ENCODE data around the gene CRABP1. TPM values are rescaled to one million over a fixed set of nuclear protein-coding genes. Genes with fewer than 3 reads are reported as not detected.

Gene CRABP1
- total and polyA plus RNA-seq, 2 experiments from 2014 or later, result not detected

DNA sequence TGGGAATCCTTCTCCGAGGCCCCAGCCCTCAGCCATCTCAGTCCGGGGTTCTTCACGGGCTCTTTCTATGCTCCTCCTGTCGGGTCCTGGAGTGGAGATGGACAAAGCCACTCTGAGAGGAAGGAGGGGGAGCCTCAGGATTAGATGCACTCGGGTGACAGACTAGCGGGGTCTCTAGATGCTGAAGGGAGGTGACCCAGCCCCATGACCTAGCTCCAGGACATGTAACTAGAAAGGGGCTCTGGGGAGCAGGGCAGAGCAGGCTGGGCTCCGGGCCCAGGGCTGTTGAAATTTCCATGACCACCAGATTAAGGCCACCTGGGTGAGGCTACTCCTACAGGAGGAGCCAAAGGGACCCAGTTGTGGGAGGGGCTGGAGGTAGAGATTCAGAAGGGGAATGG lies 26.0 kb upstream of the CRABP1 start:
- no peak overlapping the region for H3K27ac ChIP-seq
- H3K9me2 ChIP-seq (ENCODE audit: insufficient read depth), result no peaks in the 10 kb centered on the region
- H3K4me2 ChIP-seq (ENCODE audit: unreplicated experiment), result no peak overlapping the region
- no peaks in the 10 kb centered on the region for H3K9me3 ChIP-seq (ENCODE audit: low read depth)
- H4K20me1 ChIP-seq (ENCODE audit: insufficient read depth), result no peaks in the 10 kb centered on the region
- TF ChIP-seq EZH2phosphoT487 (IDR thresholded peaks at IDR 0.05; ENCODE audit: insufficient read depth, low read depth), result no peak
- TF ChIP-seq EZH2 (IDR thresholded peaks at IDR 0.05; ENCODE audit: insufficient read depth, poor library complexity, severe bottlenecking), result no peak
- H3K36me3 ChIP-seq (ENCODE audit: low read depth), result no peaks in the 10 kb centered on the region
- no peaks in the 10 kb centered on the region for H3F3A ChIP-seq (ENCODE audit: insufficient read depth)
- H2AFZ ChIP-seq, result no peak overlapping the region
- H3K4me1 ChIP-seq (ENCODE audit: insufficient read depth), result no peaks in the 10 kb centered on the region
- no peak overlapping the region for H3K4me3 ChIP-seq
- in situ Hi-C loops (cut with MboI), result loop anchor here (5.0 kb wide), 1 partner anchor 113 kb away; no protein-coding TSS in a partner anchor
- DNase-seq, result no peak
- no peaks in the 10 kb centered on the region for H3K79me2 ChIP-seq (ENCODE audit: insufficient read depth)
- peaks cover 12% of the 10 kb centered on the region; the same call in 1 of the 2 replicates for H3K27me3 ChIP-seq (replicated peaks; ENCODE audit: insufficient read depth)
- 65 to 67% methylated on average over 7 of the region's 7 CpGs for WGBS, 2 experiments (ENCODE audit: low coverage in 1 of 2, low lambda C conversion rate in 2 of 2, missing lambda C conversion rate in 2 of 2)
- H3K9ac ChIP-seq, result no peak overlapping the region

DNA sequence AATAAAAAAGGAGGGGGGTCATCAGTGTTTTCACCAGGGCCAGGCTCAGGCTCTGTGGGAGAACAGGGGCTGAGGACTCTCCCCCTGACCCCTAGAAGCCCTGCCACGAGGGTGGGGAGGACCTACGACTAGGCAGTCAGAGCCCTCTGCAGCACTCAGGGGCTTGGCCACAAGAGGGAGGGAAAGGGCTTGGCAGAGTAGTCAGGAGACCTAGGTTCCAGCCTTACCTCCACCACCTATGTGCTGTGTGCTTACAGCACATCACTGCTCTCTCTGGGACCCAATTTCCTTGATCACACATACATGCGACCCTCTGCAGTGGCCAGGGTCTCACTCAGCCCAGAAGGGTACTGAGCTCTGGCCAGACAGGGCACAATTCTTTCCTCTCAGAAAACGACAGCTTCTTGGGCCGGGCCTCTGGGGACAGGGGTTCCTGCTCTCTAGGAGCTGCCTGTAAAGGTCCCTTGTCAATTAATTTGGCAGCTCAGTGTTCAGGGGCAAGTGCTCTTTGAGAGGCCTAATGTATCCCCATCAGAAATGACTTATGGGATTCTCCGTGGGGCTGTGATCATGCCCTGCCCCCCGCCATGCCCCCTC lies 24.4 kb upstream of the CRABP1 start:
- 51 to 62% methylated on average over 7 of the region's 7 CpGs for WGBS, 2 experiments (ENCODE audit: low coverage in 1 of 2, low lambda C conversion rate in 2 of 2, missing lambda C conversion rate in 2 of 2)
- in situ Hi-C loops (cut with MboI), result no loop called here
- H3K4me1 ChIP-seq (ENCODE audit: insufficient read depth), result no peaks in the 10 kb centered on the region
- no peak overlapping the region for H2AFZ ChIP-seq
- no peaks in the 10 kb centered on the region for H3K9me2 ChIP-seq (ENCODE audit: insufficient read depth)
- H3K4me3 ChIP-seq, result no peak overlapping the region
- no peaks in the 10 kb centered on the region for H3F3A ChIP-seq (ENCODE audit: insufficient read depth)
- no peak overlapping the region for H3K9ac ChIP-seq
- no peaks in the 10 kb centered on the region for H3K79me2 ChIP-seq (ENCODE audit: insufficient read depth)
- H3K27me3 ChIP-seq (replicated peaks; ENCODE audit: insufficient read depth), result peaks cover 11% of the 10 kb centered on the region; the same call in 1 of the 2 replicates
- H3K9me3 ChIP-seq (ENCODE audit: low read depth), result no peaks in the 10 kb centered on the region
- no peak overlapping the region for H3K4me2 ChIP-seq (ENCODE audit: unreplicated experiment)
- TF ChIP-seq EZH2 (IDR thresholded peaks at IDR 0.05; ENCODE audit: insufficient read depth, poor library complexity, severe bottlenecking) (no peak), EZH2phosphoT487 (IDR thresholded peaks at IDR 0.05; ENCODE audit: insufficient read depth, low read depth) (no peak)
- no peaks in the 10 kb centered on the region for H3K36me3 ChIP-seq (ENCODE audit: low read depth)
- no peaks in the 10 kb centered on the region for H4K20me1 ChIP-seq (ENCODE audit: insufficient read depth)
- no peak overlapping the region for H3K27ac ChIP-seq
- no peak for DNase-seq

DNA sequence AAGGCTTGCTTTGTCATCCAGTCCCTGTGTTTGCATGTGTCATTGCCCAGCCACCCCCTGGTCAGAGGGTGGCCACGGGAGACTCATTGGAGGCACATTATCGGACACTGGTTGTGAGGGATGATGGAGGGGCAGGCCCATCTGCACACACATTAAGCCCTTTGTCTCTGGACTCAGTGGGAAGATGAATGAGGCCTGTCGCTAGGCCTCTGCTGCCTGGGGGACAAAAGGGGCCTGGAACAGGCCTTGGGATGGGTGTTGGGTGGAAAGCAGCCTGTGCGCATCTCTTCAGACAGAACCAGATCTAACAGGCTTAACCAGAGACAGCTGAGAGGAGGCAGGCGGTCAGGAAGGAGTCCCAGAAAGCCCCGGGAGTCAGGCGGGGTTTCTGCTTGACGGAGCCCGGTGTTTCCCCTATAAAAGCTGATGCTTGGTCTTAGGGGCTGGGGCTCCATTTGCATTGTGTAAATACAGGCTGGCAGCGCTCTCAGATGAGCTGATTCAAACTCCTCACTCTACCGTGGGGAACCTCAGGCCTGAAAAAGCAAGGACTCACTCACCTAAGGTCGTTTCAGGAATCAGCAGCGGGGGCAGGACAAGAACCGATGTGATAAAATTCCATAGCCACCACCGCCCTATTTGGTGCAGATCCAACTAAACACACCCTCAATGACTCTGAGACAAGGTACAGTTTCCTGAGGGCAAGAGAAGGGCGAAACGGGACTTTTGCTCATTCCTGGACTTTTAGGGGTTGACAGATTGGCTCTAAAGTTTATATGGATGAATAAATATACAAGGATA lies 23.7 kb upstream of the CRABP1 start:
- H3K4me1 ChIP-seq (ENCODE audit: insufficient read depth), result no peaks in the 10 kb centered on the region
- no peak for DNase-seq
- no peak overlapping the region for H2AFZ ChIP-seq
- H3K9me3 ChIP-seq (ENCODE audit: low read depth), result no peaks in the 10 kb centered on the region
- no peaks in the 10 kb centered on the region for H3F3A ChIP-seq (ENCODE audit: insufficient read depth)
- no peaks in the 10 kb centered on the region for H3K9me2 ChIP-seq (ENCODE audit: insufficient read depth)
- H3K4me2 ChIP-seq (ENCODE audit: unreplicated experiment), result no peak overlapping the region
- in situ Hi-C loops (cut with MboI), result no loop called here
- no peaks in the 10 kb centered on the region for H4K20me1 ChIP-seq (ENCODE audit: insufficient read depth)
- WGBS, 2 experiments (ENCODE audit: low coverage in 1 of 2, low lambda C conversion rate in 2 of 2, missing lambda C conversion rate in 2 of 2), result 81 to 85% methylated on average over 17 of the region's 17 CpGs
- peaks cover 11% of the 10 kb centered on the region; the same call in 1 of the 2 replicates for H3K27me3 ChIP-seq (replicated peaks; ENCODE audit: insufficient read depth)
- no peak overlapping the region for H3K27ac ChIP-seq
- H3K9ac ChIP-seq, result no peak overlapping the region
- H3K79me2 ChIP-seq (ENCODE audit: insufficient read depth), result no peaks in the 10 kb centered on the region
- H3K4me3 ChIP-seq, result no peak overlapping the region
- TF ChIP-seq EZH2phosphoT487 (IDR thresholded peaks at IDR 0.05; ENCODE audit: insufficient read depth, low read depth), result no peak
- no peak for TF ChIP-seq EZH2 (IDR thresholded peaks at IDR 0.05; ENCODE audit: insufficient read depth, poor library complexity, severe bottlenecking)
- H3K36me3 ChIP-seq (ENCODE audit: low read depth), result no peaks in the 10 kb centered on the region

DNA sequence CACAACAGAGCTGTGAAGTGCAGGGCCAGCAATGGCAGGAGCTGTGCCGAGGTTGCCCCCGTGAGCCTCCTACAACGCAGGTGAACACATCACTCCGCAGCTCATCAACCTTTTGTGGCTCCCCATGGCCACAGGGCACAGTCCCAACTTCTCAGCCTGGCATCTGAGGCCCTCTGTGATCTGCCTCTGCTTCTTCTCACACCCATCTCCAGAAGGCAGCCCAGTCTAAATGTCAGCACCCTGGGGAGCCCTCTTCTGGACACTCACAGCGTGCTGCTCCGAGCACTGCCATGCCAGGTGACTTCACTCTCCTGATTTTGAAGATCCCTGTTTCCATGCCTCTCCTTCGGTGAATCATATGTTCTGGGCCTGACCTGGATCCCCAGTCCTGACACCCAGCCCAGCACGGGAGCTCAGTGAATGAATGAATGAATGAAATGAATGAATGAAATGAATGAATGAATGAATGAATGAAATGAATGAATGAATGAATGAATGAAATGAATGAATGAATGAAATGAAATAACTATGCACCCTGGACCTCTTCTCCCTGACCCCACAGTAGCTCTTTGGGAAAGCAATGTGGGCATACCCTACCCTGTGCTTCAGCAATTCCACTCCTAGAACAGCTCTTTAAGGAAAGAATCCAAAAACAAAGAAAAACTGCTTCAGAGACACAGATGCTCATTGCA lies 22.9 kb upstream of the CRABP1 start:
- Histone ChIP-seq H4K20me1 (ENCODE audit: insufficient read depth) (no peaks in the 10 kb centered on the region), H3K79me2 (ENCODE audit: insufficient read depth) (no peaks in the 10 kb centered on the region), H3F3A (ENCODE audit: insufficient read depth) (0 out of 2 replicates have a peak, but pooled peaks cover 3% of the 10 kb centered on the region), H3K4me3 (no peak overlapping the region), H3K27ac (no peak overlapping the region), H3K4me1 (ENCODE audit: insufficient read depth) (no peaks in the 10 kb centered on the region), H3K4me2 (ENCODE audit: unreplicated experiment) (no peak overlapping the region), H2AFZ (no peak overlapping the region), H3K9me3 (ENCODE audit: low read depth) (no peaks in the 10 kb centered on the region), H3K9me2 (ENCODE audit: insufficient read depth) (no peaks in the 10 kb centered on the region), H3K9ac (no peak overlapping the region), H3K36me3 (ENCODE audit: low read depth) (no peaks in the 10 kb centered on the region), H3K27me3 (replicated peaks; ENCODE audit: insufficient read depth) (peaks cover 11% of the 10 kb centered on the region; the same call in 1 of the 2 replicates)
- DNase-seq, result peak; percentile 27
- no peak for TF ChIP-seq EZH2 (IDR thresholded peaks at IDR 0.05; ENCODE audit: insufficient read depth, poor library complexity, severe bottlenecking)
- no peak for TF ChIP-seq EZH2phosphoT487 (IDR thresholded peaks at IDR 0.05; ENCODE audit: insufficient read depth, low read depth)
- WGBS, 2 experiments (ENCODE audit: low coverage in 1 of 2, low lambda C conversion rate in 2 of 2, missing lambda C conversion rate in 2 of 2), result 75 to 83% methylated on average over 8 of the region's 8 CpGs
- in situ Hi-C loops (cut with MboI), result no loop called here

Data from GM23248 (cell line).